WTC11 (cell line): ENCODE measurements around the gene NOP9. TPM values are rescaled to one million over a fixed set of nuclear protein-coding genes. Genes with fewer than 3 reads are reported as not detected.

Experiments
- ATAC-seq: fragments of 200-7000 bp; cut with Tn5 transposase; 2 replicates; pipeline ENCODE4 v1.10.0; 2021; ENCODE audit warnings: mild to moderate bottlenecking, moderate library complexity
- CTCF ChIA-PET: fragments of 300-600 bp; sonication (Branson Sonifier 250); formaldehyde crosslinking; loops from one replicate; lab custom pipeline; 2021; ENCODE audit warnings: antibody characterized with exemption; lab: Charles Lee
- POLR2A ChIA-PET: fragments of 350-600 bp; sonication (Branson Sonifier 250); formaldehyde crosslinking; loops from one replicate; lab custom pipeline; 2021; ENCODE audit warnings: antibody characterized with exemption; lab: Charles Lee
- DNase-seq: peaks from one replicate; pipeline ENCODE4 v3.0.0; 2021; ENCODE audit warnings: low spot score
- H3K27ac Mint-ChIP-seq: 2 replicates; pipeline ENCODE4 v1.8.0; 2021; ENCODE audit warnings: mixed read lengths
- H3K27me3 Mint-ChIP-seq: 2 replicates; pipeline ENCODE4 v1.8.0; 2021; ENCODE audit warnings: low read depth, mild to moderate bottlenecking, moderate library complexity, mixed read lengths
- H3K36me3 Mint-ChIP-seq: 2 replicates; pipeline ENCODE4 v1.8.0; 2021; ENCODE audit warnings: mixed read lengths
- H3K4me1 Mint-ChIP-seq: 2 replicates; pipeline ENCODE4 v1.8.0; 2022; ENCODE audit warnings: mixed read lengths
- H3K4me3 Mint-ChIP-seq: 2 replicates; pipeline ENCODE4 v1.8.0; 2021; ENCODE audit warnings: mild to moderate bottlenecking, moderate library complexity, mixed read lengths
- H3K9me3 Mint-ChIP-seq: 2 replicates; pipeline ENCODE4 v1.8.0; 2021; ENCODE audit warnings: mixed read lengths
- EMX1 ChIP-seq: fragments of 250-450 bp; sonication (Bioruptor Pico); IDR thresholded peaks from 2 replicates; pipeline ENCODE4 v1.8.0; 2021; ENCODE audit warnings: mild to moderate bottlenecking
- SOX15 ChIP-seq: fragments of 250-450 bp; sonication (Bioruptor Pico); IDR thresholded peaks from 2 replicates; pipeline ENCODE4 v1.9.0; 2021; ENCODE audit warnings: mild to moderate bottlenecking
- ZNF416 ChIP-seq: fragments of 250-450 bp; sonication (Bioruptor Pico); IDR thresholded peaks from 2 replicates; pipeline ENCODE4 v1.9.0; 2021; ENCODE audit warnings: mild to moderate bottlenecking, inconsistent platforms
- total RNA-seq: library from RNA; stranded (reverse); gene quantifications from 3 replicates; pipeline ENCODE4 v1.2.3, GENCODE V29; 2021

Gene NOP9
- total RNA-seq, 1 experiment from 2014 or later = 44.4 TPM

DNA sequence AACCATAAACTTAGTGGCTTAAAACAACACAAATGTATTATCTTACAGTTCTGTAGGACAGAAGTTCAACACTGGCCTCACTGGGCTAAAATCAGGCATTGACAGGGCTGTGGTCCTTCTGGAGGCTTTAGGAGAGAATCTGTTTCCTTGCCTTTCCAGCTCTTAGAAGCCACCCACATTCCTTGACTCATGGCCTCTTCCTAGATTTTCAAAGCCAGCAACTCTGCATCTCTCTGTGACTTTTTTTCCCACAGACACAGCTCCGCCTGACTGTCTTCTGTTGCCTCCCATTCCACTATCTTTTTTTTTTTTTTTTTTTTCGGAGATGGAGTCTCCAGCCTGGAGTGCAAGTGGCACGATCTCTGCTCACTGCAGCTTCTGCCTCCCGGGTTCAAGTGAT is 56.6 kb downstream of the NOP9 start:
- peaks cover 78% of the 10 kb centered on the region for H3K27me3 Mint-ChIP-seq

More for the DNA sequence above, 56.6 kb downstream of the NOP9 start:
- DNase-seq (no peak), ATAC-seq (no peak)
- TF ChIP-seq ZNF416 (CRISPR knock-in tag) = no peak
- TF ChIP-seq SOX15 = no peak
- no peak for TF ChIP-seq EMX1 (CRISPR knock-in tag)
- H3K4me1 Mint-ChIP-seq = no peaks in the 10 kb centered on the region
- H3K9me3 Mint-ChIP-seq = no peaks in the 10 kb centered on the region
- ChIA-PET POLR2A (no interaction called here), CTCF (interaction anchor here (0.6 to 8.2 kb wide), 8 partner anchors 9 to 470 kb away, joined by 3 to 63 read pairs (median 6); partner anchors contain the start of genes ADCY4, CBLN3, IRF9 and KHNYN)
- no peak overlapping the region for H3K27ac Mint-ChIP-seq
- H3K4me3 Mint-ChIP-seq = no peak overlapping the region
- H3K36me3 Mint-ChIP-seq = no peaks in the 10 kb centered on the region

Other genes with a start within 250 kb of the NOP9 start
- 10.6 to 13.0 TPM (median 11.4 TPM) in 3 replicates for gene CARMIL3, start 247.8 kb upstream of the NOP9 start, total RNA-seq
- gene CPNE6, start 228.3 kb upstream of the NOP9 start, total RNA-seq = not detected in 3 replicates
- 51.2 to 67.0 TPM (median 59.2 TPM) in 3 replicates for gene PCK2, start 205.5 kb upstream of the NOP9 start, total RNA-seq
- gene DCAF11, start 185.1 kb upstream of the NOP9 start, total RNA-seq = 73.6 to 90.2 TPM (median 77.3 TPM) in 3 replicates
- 1.3 to 2.3 TPM (median 1.6 TPM) in 3 replicates for gene NRL, start 184.9 kb upstream of the NOP9 start, total RNA-seq
- 0.25 to 0.39 TPM in 2 of 3 replicates, not detected in the other for gene FITM1, start 169.2 kb upstream of the NOP9 start, total RNA-seq
- 76.8 to 99.1 TPM (median 98.8 TPM) in 3 replicates for gene PSME1, start 163.7 kb upstream of the NOP9 start, total RNA-seq
- 41.3 to 47.9 TPM (median 44.4 TPM) in 3 replicates for gene EMC9, start 158.3 kb upstream of the NOP9 start, total RNA-seq
- 103 to 112 TPM (median 103 TPM) in 3 replicates for gene PSME2, start 153.2 kb upstream of the NOP9 start, total RNA-seq
- 63.0 to 86.2 TPM (median 68.4 TPM) in 3 replicates for gene RNF31, start 152.4 kb upstream of the NOP9 start, total RNA-seq
- 15.6 to 16.2 TPM (median 15.7 TPM) in 3 replicates for gene IRF9, start 138.6 kb upstream of the NOP9 start, total RNA-seq
- gene REC8, start 127.8 kb upstream of the NOP9 start, total RNA-seq = 29.6 to 32.2 TPM (median 31.5 TPM) in 3 replicates
- 87.6 to 128 TPM (median 91.2 TPM) in 3 replicates for gene IPO4, start 111.0 kb upstream of the NOP9 start, total RNA-seq
- 27.9 to 29.2 TPM (median 28.4 TPM) in 3 replicates for gene TM9SF1, start 104.4 kb upstream of the NOP9 start, total RNA-seq
- 0.13 to 0.16 TPM in 2 of 3 replicates, not detected in the other for gene TSSK4, start 94.2 kb upstream of the NOP9 start, total RNA-seq
- 32.7 to 38.5 TPM (median 36.5 TPM) in 3 replicates for gene CHMP4A, start 86.4 kb upstream of the NOP9 start, total RNA-seq
- gene MDP1, start 83.8 kb upstream of the NOP9 start, total RNA-seq = 12.6 to 18.4 TPM (median 16.9 TPM) in 3 replicates
- gene NEDD8, start 67.5 kb upstream of the NOP9 start, total RNA-seq = 218 to 233 TPM (median 221 TPM) in 3 replicates
- gene GMPR2, start 66.9 kb upstream of the NOP9 start, total RNA-seq = 74.2 to 82.3 TPM (median 78.4 TPM) in 3 replicates
- 32.2 to 39.8 TPM (median 35.7 TPM) in 3 replicates for gene TINF2, start 57.2 kb upstream of the NOP9 start, total RNA-seq
- gene TGM1, start 36.7 kb upstream of the NOP9 start, total RNA-seq = 2.5 to 5.2 TPM (median 4.4 TPM) in 3 replicates
- gene RABGGTA, start 28.3 kb upstream of the NOP9 start, total RNA-seq = 22.3 to 28.1 TPM (median 27.1 TPM) in 3 replicates
- 13.9 to 16.7 TPM (median 15.4 TPM) in 3 replicates for gene DHRS1, start 70 bp upstream of the NOP9 start, total RNA-seq
- gene CIDEB, start 8.1 kb downstream of the NOP9 start, total RNA-seq = 4.7 to 6.1 TPM (median 5.6 TPM) in 3 replicates
- gene LTB4R2, start 10.3 kb downstream of the NOP9 start, total RNA-seq = 9.1 to 12.9 TPM (median 9.8 TPM) in 3 replicates
- 6.9 to 9.4 TPM (median 7.6 TPM) in 3 replicates for gene LTB4R, start 11.7 kb downstream of the NOP9 start, total RNA-seq
- gene ADCY4, start 35.2 kb downstream of the NOP9 start, total RNA-seq = 0.96 to 2.4 TPM (median 1.1 TPM) in 3 replicates
- gene RIPK3, start 40.1 kb downstream of the NOP9 start, total RNA-seq = 0.37 to 1.2 TPM (median 0.83 TPM) in 3 replicates
- gene NFATC4, start 68.3 kb downstream of the NOP9 start, total RNA-seq = 60.7 to 101 TPM (median 95.9 TPM) in 3 replicates
- 16.6 to 18.3 TPM (median 17.9 TPM) in 3 replicates for gene NYNRIN, start 99.2 kb downstream of the NOP9 start, total RNA-seq
- 0.94 to 2.1 TPM (median 1.5 TPM) in 3 replicates for gene CBLN3, start 129.8 kb downstream of the NOP9 start, total RNA-seq
- gene KHNYN, start 130.1 kb downstream of the NOP9 start, total RNA-seq = 33.2 to 34.2 TPM (median 33.3 TPM) in 3 replicates
- gene SDR39U1, start 142.9 kb downstream of the NOP9 start, total RNA-seq = 55.0 to 59.2 TPM (median 56.7 TPM) in 3 replicates
- not detected in 3 replicates for gene CMA1, start 208.4 kb downstream of the NOP9 start, total RNA-seq